ENCODE measurements around the gene LRP1B.

DNA sequence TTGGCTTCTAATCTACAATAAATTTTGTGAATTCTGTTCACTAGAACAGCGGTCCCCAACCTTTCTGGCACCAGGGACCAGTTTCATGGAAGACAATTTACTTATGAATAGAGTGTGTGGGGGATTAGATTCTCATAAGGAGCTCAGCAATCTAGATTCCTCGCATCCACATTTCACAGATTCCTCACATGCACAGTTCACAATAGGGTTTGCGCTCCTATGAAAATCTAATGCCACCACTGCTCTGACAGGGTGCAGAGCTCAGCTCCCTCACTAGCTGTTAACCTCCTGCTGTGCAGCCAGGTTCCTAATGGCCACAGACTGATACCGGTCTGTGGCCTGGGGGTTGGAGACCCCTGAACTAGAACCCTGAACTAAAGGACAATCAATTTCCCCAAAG, 1782.0 kb downstream of the LRP1B start:
- TF ChIP-seq TEAD1 (CRISPR knock-in tag; IDR thresholded peaks at IDR 0.05) (no peak), ZNF138 (CRISPR knock-in tag; conservative IDR thresholded peaks at IDR 0.05) (no peak), FOXP1 (CRISPR knock-in tag; IDR thresholded peaks at IDR 0.05; ENCODE audit: borderline replicate concordance) (no peak), ETV6 (CRISPR knock-in tag; IDR thresholded peaks at IDR 0.05) (no peak), GABPB1 (CRISPR knock-in tag; IDR thresholded peaks at IDR 0.05) (no peak), JUN (CRISPR knock-in tag; IDR thresholded peaks at IDR 0.05) (no peak), KAT7 (CRISPR knock-in tag; IDR thresholded peaks at IDR 0.05; ENCODE audit: borderline replicate concordance) (no peak)
- TF ChIP-seq, protein P1, sequence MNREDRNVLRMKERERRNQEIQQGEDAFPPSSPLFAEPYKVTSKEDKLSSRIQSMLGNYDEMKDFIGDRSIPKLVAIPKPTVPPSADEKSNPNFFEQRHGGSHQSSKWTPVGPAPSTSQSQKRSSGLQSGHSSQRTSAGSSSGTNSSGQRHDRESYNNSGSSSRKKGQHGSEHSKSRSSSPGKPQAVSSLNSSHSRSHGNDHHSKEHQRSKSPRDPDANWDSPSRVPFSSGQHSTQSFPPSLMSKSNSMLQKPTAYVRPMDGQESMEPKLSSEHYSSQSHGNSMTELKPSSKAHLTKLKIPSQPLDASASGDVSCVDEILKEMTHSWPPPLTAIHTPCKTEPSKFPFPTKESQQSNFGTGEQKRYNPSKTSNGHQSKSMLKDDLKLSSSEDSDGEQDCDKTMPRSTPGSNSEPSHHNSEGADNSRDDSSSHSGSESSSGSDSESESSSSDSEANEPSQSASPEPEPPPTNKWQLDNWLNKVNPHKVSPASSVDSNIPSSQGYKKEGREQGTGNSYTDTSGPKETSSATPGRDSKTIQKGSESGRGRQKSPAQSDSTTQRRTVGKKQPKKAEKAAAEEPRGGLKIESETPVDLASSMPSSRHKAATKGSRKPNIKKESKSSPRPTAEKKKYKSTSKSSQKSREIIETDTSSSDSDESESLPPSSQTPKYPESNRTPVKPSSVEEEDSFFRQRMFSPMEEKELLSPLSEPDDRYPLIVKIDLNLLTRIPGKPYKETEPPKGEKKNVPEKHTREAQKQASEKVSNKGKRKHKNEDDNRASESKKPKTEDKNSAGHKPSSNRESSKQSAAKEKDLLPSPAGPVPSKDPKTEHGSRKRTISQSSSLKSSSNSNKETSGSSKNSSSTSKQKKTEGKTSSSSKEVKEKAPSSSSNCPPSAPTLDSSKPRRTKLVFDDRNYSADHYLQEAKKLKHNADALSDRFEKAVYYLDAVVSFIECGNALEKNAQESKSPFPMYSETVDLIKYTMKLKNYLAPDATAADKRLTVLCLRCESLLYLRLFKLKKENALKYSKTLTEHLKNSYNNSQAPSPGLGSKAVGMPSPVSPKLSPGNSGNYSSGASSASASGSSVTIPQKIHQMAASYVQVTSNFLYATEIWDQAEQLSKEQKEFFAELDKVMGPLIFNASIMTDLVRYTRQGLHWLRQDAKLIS (CRISPR knock-in tag; IDR thresholded peaks at IDR 0.05; ENCODE audit: borderline replicate concordance), result no peak
- TF ChIP-seq, protein P2, sequence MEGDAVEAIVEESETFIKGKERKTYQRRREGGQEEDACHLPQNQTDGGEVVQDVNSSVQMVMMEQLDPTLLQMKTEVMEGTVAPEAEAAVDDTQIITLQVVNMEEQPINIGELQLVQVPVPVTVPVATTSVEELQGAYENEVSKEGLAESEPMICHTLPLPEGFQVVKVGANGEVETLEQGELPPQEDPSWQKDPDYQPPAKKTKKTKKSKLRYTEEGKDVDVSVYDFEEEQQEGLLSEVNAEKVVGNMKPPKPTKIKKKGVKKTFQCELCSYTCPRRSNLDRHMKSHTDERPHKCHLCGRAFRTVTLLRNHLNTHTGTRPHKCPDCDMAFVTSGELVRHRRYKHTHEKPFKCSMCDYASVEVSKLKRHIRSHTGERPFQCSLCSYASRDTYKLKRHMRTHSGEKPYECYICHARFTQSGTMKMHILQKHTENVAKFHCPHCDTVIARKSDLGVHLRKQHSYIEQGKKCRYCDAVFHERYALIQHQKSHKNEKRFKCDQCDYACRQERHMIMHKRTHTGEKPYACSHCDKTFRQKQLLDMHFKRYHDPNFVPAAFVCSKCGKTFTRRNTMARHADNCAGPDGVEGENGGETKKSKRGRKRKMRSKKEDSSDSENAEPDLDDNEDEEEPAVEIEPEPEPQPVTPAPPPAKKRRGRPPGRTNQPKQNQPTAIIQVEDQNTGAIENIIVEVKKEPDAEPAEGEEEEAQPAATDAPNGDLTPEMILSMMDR (IDR thresholded peaks at IDR 0.05), result no peak
- TF ChIP-seq, protein P3, sequence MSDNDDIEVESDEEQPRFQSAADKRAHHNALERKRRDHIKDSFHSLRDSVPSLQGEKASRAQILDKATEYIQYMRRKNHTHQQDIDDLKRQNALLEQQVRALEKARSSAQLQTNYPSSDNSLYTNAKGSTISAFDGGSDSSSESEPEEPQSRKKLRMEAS (CRISPR knock-in tag; IDR thresholded peaks at IDR 0.05), result no peak
- TF ChIP-seq, protein P4, sequence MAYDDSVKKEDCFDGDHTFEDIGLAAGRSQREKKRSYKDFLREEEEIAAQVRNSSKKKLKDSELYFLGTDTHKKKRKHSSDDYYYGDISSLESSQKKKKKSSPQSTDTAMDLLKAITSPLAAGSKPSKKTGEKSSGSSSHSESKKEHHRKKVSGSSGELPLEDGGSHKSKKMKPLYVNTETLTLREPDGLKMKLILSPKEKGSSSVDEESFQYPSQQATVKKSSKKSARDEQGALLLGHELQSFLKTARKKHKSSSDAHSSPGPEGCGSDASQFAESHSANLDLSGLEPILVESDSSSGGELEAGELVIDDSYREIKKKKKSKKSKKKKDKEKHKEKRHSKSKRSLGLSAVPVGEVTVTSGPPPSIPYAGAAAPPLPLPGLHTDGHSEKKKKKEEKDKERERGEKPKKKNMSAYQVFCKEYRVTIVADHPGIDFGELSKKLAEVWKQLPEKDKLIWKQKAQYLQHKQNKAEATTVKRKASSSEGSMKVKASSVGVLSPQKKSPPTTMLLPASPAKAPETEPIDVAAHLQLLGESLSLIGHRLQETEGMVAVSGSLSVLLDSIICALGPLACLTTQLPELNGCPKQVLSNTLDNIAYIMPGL (CRISPR knock-in tag; IDR thresholded peaks at IDR 0.05), result no peak
- TF ChIP-seq, protein P5, sequence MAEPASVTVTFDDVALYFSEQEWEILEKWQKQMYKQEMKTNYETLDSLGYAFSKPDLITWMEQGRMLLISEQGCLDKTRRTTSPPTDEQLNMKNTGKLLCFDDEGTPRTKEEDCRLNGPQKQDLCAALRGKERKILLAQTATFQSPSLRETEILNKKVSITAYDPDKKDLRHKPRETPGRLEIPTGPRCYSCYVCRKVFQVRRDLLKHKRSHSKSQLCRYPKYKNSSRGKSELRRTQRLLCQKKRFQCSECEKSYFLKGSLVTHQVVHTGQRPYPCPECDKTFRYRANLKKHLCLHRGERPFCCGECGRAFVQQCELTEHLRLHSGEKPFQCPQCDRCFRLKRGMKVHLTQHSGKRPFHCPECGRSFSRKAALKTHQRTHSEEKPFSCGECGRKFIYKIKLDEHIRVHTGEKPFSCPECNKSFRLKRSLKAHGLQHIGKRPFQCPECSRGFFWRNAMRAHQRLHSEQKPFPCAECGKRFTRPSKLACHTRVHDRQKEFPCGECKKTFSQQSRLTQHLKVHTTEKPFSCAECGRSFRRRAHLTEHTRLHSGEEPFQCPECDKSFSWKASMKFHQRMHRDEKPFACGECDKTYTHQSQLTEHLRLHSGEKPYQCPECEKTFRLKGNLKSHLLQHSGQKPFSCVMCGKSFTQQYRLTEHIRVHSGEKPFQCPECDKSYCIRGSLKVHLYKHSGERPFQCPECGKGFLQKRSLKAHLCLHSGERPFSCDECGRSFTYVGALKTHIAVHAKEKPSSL (CRISPR knock-in tag; conservative IDR thresholded peaks at IDR 0.05), result no peak

All from WTC11 (cell line).